ENCODE measurements around the gene CLTB.

DNA sequence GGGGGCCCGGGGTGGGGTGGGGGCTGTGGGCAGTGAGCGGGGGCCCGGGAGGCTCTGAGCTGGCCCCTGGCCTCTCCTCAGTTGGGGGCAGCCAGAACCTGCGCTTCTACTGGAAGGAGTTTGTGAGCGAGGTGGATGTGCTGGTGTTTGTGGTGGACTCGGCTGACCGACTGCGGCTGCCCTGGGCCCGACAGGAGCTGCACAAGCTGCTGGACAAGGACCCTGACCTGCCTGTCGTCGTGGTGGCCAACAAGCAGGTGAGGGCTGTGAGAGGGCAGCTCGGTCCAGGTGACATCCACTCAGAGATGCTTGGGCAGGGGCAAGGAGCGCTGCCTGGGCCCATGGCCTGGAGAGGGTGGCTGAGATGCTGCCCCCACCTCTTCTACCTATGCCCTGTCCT lies 47.6 kb downstream of the CLTB start:
- TF ChIP-seq, protein P1, sequence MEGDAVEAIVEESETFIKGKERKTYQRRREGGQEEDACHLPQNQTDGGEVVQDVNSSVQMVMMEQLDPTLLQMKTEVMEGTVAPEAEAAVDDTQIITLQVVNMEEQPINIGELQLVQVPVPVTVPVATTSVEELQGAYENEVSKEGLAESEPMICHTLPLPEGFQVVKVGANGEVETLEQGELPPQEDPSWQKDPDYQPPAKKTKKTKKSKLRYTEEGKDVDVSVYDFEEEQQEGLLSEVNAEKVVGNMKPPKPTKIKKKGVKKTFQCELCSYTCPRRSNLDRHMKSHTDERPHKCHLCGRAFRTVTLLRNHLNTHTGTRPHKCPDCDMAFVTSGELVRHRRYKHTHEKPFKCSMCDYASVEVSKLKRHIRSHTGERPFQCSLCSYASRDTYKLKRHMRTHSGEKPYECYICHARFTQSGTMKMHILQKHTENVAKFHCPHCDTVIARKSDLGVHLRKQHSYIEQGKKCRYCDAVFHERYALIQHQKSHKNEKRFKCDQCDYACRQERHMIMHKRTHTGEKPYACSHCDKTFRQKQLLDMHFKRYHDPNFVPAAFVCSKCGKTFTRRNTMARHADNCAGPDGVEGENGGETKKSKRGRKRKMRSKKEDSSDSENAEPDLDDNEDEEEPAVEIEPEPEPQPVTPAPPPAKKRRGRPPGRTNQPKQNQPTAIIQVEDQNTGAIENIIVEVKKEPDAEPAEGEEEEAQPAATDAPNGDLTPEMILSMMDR (IDR thresholded peaks at IDR 0.05), result no peak
- no peak for TF ChIP-seq POLR2A (IDR thresholded peaks at IDR 0.05)
